NT2/D1 (cell line): ENCODE measurements around the gene DUSP2.

Experiments used
- DNase-seq: peaks from one replicate; pipeline ENCODE4 v3.0.0-alpha.2; 2011; ENCODE audit warnings: low read depth, low spot score
- H3K27me3 ChIP-seq: 2 replicates; pipeline ENCODE4 v1.6.0; 2011; ENCODE audit warnings: mild to moderate bottlenecking; ENCODE audit not compliant: insufficient read length, insufficient read depth
- H3K36me3 ChIP-seq: 2 replicates; pipeline ENCODE4 v1.6.1; 2011; ENCODE audit warnings: mild to moderate bottlenecking, low read length, mixed read lengths; ENCODE audit not compliant: insufficient read depth, insufficient read length
- H3K4me1 ChIP-seq: 2 replicates; pipeline ENCODE4 v1.5.1; 2011; ENCODE audit not compliant: insufficient read depth, insufficient read length
- H3K4me3 ChIP-seq: 2 replicates; pipeline ENCODE4 v1.5.1; 2011; ENCODE audit warnings: low read depth; ENCODE audit not compliant: insufficient read length
- H3K9ac ChIP-seq: 2 replicates; pipeline ENCODE4 v1.6.0; 2011; ENCODE audit warnings: low read depth; ENCODE audit not compliant: insufficient read length
- H3K9me3 ChIP-seq: 2 replicates; pipeline ENCODE4 v1.5.1; 2011; ENCODE audit warnings: mild to moderate bottlenecking, low read length; ENCODE audit not compliant: insufficient read depth
- SUZ12 ChIP-seq: IDR thresholded peaks from 2 replicates; pipeline ENCODE4 v1.6.1; 2011; ENCODE audit not compliant: insufficient read length, insufficient read depth; ENCODE audit errors: extremely low read depth
- YY1 ChIP-seq: IDR thresholded peaks from 2 replicates; pipeline ENCODE4 v1.6.1; 2011; ENCODE audit not compliant: insufficient read length, insufficient read depth
- ZNF274 ChIP-seq: IDR thresholded peaks from 2 replicates; pipeline ENCODE4 v1.6.1; 2011; ENCODE audit warnings: mild to moderate bottlenecking, low read depth, low read length

The DUSP2 gene

GRCh38 chr2:96105152-96105915, 39.9 kb downstream of the DUSP2 start:
- no peak for TF ChIP-seq SUZ12
- TF ChIP-seq ZNF274, result no peak
- TF ChIP-seq YY1, result no peak
- H3K4me3 ChIP-seq, result no peak overlapping the region
- no peaks in the 10 kb centered on the region for H3K27me3 ChIP-seq
- no peaks in the 10 kb centered on the region for H3K36me3 ChIP-seq
- peaks cover 17% of the 10 kb centered on the region; the same call in 1 of the 2 replicates for H3K9me3 ChIP-seq
- H3K9ac ChIP-seq, result no peak overlapping the region
- peaks cover 35% of the 10 kb centered on the region for H3K4me1 ChIP-seq
- DNase-seq, result no peak

- Histone ChIP-seq H3K9ac (peak overlapping the region; percentile 5), H3K4me1 (peaks cover 34% of the 10 kb centered on the region), H3K36me3 (no peaks in the 10 kb centered on the region), H3K9me3 (peaks cover 17% of the 10 kb centered on the region; the same call in 1 of the 2 replicates), H3K27me3 (no peaks in the 10 kb centered on the region), H3K4me3 (no peak overlapping the region)
- DNase-seq, result no peak
- no peak for TF ChIP-seq ZNF274
- no peak for TF ChIP-seq YY1
- TF ChIP-seq SUZ12, result no peak
These were observed 40.8 kb downstream of the DUSP2 start for GRCh38 chr2:96104487-96104861.

GRCh38 chr2:96103761-96104486, 41.3 kb downstream of the DUSP2 start:
- no peaks in the 10 kb centered on the region for H3K36me3 ChIP-seq
- H3K27me3 ChIP-seq, result no peaks in the 10 kb centered on the region
- DNase-seq, result no peak
- H3K9ac ChIP-seq, result peak overlapping the region; percentile 5
- no peak for TF ChIP-seq SUZ12
- no peak for TF ChIP-seq YY1
- TF ChIP-seq ZNF274, result no peak
- peaks cover 17% of the 10 kb centered on the region; the same call in 1 of the 2 replicates for H3K9me3 ChIP-seq
- H3K4me3 ChIP-seq, result no peak overlapping the region
- peaks cover 28% of the 10 kb centered on the region for H3K4me1 ChIP-seq

GRCh38 chr2:96103187-96103601, 42.0 kb downstream of the DUSP2 start:
- Histone ChIP-seq H3K4me1 (peaks cover 21% of the 10 kb centered on the region), H3K4me3 (no peak overlapping the region), H3K9ac (peak overlapping the region; percentile 24), H3K9me3 (peaks cover 17% of the 10 kb centered on the region; the same call in 1 of the 2 replicates), H3K27me3 (no peaks in the 10 kb centered on the region), H3K36me3 (no peaks in the 10 kb centered on the region)
- no peak for DNase-seq
- TF ChIP-seq YY1 (no peak), SUZ12 (no peak), ZNF274 (no peak)

- Histone ChIP-seq H3K36me3 (no peaks in the 10 kb centered on the region), H3K4me3 (no peak overlapping the region), H3K9ac (peak overlapping the region; percentile 24), H3K9me3 (peaks cover 17% of the 10 kb centered on the region; the same call in 1 of the 2 replicates), H3K27me3 (no peaks in the 10 kb centered on the region), H3K4me1 (peaks cover 17% of the 10 kb centered on the region)
- no peak for DNase-seq
- no peak for TF ChIP-seq SUZ12
- no peak for TF ChIP-seq ZNF274
- TF ChIP-seq YY1, result no peak
These were observed 42.5 kb downstream of the DUSP2 start for GRCh38 chr2:96102596-96103186.

- Histone ChIP-seq H3K9ac (no peak overlapping the region), H3K27me3 (no peaks in the 10 kb centered on the region), H3K36me3 (no peaks in the 10 kb centered on the region), H3K4me3 (no peak overlapping the region), H3K4me1 (peaks cover 15% of the 10 kb centered on the region), H3K9me3 (peaks cover 15% of the 10 kb centered on the region; the same call in 1 of the 2 replicates)
- no peak for DNase-seq
- TF ChIP-seq ZNF274 (no peak), SUZ12 (no peak), YY1 (no peak)
These were observed 44.3 kb downstream of the DUSP2 start for GRCh38 chr2:96100893-96101304.
